Measurements from ENCODE around the gene RIPOR3.
A peak's percentile ranks its signal among the peaks of the same experiment; 100 is the strongest.

The RIPOR3 gene

GRCh38 chr20:50568549-50568942 lies 122.8 kb downstream of the RIPOR3 start:
- no peak for DNase-seq

- DNase-seq = no peak
Measured at GRCh38 chr20:50567860-50568548, 123.3 kb downstream of the RIPOR3 start.

- no peak for DNase-seq
Measured at GRCh38 chr20:50565871-50566270, 125.5 kb downstream of the RIPOR3 start.

- no peak for DNase-seq
Measured at GRCh38 chr20:50565383-50565782, 126.0 kb downstream of the RIPOR3 start.

- DNase-seq = peak; percentile 99
Measured at GRCh38 chr20:50563133-50563944, 128.0 kb downstream of the RIPOR3 start.

GRCh38 chr20:50562262-50562701 lies 129.1 kb downstream of the RIPOR3 start:
- DNase-seq = peak; percentile 97

- no peak for DNase-seq
Measured at GRCh38 chr20:50561379-50562078, 129.8 kb downstream of the RIPOR3 start.

GRCh38 chr20:50560867-50561266 lies 130.5 kb downstream of the RIPOR3 start:
- no peak for DNase-seq

- no peak for DNase-seq
Measured at GRCh38 chr20:50559856-50560638, 131.3 kb downstream of the RIPOR3 start.

- no peak for DNase-seq
Measured at GRCh38 chr20:50559149-50559548, 132.2 kb downstream of the RIPOR3 start.

- no peak for DNase-seq
Measured at GRCh38 chr20:50558483-50558925, 132.8 kb downstream of the RIPOR3 start.

- DNase-seq = no peak
Measured at GRCh38 chr20:50557549-50558134, 133.7 kb downstream of the RIPOR3 start.

GRCh38 chr20:50555662-50556061 lies 135.7 kb downstream of the RIPOR3 start:
- DNase-seq = no peak

GRCh38 chr20:50554694-50555579 lies 136.4 kb downstream of the RIPOR3 start:
- DNase-seq = no peak

GRCh38 chr20:50552979-50553378 lies 138.4 kb downstream of the RIPOR3 start:
- DNase-seq = no peak

- peak; percentile 73 for DNase-seq
Measured at GRCh38 chr20:50551288-50551687, 140.1 kb downstream of the RIPOR3 start.

- DNase-seq = no peak
Measured at GRCh38 chr20:50550531-50550930, 140.8 kb downstream of the RIPOR3 start.

- DNase-seq = no peak
Measured at GRCh38 chr20:50548396-50548795, 142.9 kb downstream of the RIPOR3 start.

GRCh38 chr20:50547964-50548363 lies 143.4 kb downstream of the RIPOR3 start:
- no peak for DNase-seq

GRCh38 chr20:50546729-50547314 lies 144.5 kb downstream of the RIPOR3 start:
- no peak for DNase-seq

GRCh38 chr20:50545126-50545525 lies 146.2 kb downstream of the RIPOR3 start:
- DNase-seq = no peak

Measured in NCI-H345 (cell line).